G401.6 (cell line): ENCODE data around the gene GSG1L.

Source experiments
- FAIRE-seq: peaks from 2 replicates; lab custom pipeline; 2012; peaks lifted over from hg19 to GRCh38; lab: Jason Lieb, UNC

GSG1L gene

DNA sequence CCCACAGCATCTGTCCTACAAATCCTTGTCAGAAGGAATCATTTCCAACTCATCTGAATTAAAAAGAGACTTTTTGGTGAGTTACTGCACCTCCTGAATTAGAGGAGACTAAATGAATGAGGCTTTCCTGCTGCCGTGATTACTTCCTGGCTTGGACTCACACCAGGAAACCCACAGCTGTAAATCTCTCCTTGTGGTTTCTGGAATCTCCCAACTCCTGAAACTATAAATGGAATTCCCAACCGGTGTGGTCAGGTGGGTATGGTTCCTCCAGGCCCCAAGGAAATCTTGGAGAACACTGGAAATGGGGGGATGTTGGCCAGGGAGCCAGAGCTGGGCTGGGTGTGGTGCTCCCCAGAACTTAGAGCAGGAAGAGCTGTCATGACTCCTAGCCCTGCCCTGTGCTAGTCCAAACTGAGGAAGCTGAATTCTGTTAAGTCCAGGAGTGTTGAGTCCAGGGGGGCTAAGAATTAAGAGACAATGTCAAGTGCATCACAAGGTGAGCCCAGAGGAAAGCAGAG lies 216.4 kb downstream of the GSG1L start:
- no peak for FAIRE-seq

DNA sequence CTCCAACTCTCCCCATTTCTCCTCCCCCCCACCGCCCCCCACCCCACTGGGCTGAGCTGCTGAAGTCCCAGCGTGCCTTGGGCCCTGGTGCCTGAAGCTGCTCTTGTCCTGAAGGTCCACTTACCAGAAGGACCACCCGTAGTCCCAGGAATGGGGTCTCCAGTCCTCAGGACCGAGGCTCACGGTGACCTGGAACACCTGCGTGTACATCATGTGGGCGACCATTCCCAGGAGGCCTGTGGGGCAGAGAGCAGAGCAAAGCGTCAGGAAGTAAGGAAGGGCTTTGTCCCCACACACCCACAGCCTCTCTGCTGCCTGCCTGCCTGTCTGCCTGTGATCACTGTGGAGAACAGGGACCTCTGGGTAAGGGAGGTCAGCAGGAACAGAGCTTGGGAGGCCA lies 218.7 kb downstream of the GSG1L start:
- no peak for FAIRE-seq

DNA sequence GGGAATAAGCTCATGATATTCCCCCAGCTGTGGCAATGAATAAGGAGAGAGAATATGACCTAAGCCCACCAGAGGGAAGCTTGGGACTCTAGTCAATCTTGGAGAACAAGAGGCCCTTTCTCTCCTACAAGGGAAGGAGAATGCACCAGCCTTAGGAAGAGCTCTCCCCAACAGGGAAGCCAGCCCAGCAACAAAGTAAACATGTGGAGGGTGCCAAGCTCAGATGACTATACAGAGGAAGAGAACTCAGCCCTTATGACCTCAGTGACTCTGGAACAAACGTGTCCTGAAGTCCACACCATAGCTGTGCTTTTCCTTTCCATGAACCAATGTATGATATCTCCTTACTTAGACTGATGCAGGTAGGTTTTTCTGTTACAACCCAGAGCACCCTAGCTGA lies 219.7 kb downstream of the GSG1L start:
- no peak for FAIRE-seq

DNA sequence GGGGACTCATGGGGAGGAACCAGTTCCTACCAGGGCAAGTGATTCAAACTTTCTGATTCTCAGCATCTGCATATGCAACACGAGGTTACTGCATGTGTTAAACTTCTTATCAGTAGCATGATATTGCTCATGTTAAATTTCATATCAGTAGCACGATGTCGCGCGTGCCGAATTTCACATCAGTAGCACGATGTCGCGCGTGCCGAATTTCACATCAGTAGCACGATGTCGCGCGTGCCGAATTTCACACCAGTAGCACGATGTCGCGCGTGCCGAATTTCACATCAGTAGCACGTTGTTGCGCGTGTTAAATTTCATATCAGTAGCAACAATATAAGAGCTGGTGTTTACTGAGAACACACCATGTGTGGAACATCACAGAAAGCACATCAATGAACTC lies 221.6 kb downstream of the GSG1L start:
- no peak for FAIRE-seq

DNA sequence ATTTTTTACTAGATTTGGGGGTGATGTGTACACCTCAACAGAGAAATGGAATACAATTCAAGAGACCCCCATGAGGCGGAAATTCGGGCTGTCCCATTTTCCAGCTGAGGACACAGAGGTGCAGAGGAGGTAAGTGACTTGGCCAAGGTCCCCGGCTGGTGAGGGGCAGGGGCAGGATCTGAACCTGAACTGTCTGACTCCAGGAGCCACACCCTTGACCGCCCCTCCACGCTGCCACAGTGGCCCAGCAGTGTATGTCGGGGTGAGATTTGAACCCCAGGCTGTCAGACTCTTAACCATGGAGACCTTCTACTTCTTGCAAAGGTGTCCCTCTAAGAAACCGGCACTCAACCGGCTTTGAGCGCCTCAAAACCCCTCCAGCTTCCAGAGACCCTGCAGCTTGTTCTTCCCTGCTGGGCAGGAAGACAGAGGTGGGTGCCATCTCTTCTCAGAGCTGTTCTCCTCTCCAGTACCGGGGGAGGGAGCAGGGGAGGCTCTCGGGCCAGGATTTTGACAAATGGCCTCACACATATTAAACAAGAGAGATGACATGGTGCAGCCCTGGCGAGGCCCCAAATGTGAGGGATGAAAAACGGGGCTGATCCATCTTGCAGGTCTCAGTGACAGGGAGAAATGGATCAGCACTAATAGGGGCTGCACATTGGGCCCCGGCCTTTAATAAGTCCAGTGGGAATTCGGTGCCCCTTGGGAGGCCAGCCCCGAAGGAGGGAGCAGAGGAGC lies 222.3 kb downstream of the GSG1L start:
- FAIRE-seq: no peak

DNA sequence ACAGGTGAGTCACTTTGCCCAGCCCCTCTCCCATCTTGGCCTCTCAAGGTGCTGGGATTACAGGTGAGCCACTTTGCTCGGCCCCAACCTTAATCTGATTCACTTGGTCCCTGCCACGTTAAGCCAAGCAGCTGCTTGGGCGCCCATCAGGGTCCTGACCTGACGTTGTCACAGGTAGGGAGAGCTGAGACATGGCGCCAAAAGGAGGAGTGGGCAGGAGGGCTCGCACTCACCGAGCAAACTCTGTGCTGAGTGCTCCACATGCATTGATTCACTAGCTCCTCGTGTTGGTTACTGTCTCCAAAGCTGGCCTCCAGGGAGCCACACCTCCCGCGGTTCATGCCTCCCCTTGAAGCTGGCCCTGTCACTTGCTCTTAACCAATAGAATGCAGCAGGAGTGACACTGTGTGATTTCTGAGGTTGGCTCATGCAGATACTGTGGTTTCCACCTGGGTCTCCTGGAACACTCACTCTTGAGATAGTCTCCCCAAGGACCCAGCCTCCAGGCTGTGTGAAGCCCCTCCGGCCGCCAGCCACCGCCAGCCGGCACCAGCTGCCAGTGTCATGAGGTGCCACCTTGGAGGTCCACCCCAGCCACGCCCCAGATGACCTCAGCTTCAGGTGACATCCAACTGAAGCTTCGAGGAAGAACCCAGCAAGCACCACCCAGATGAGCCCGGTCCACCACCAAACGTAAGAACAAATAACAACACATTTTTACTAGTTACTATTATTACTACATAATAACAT lies 223.0 kb downstream of the GSG1L start:
- no peak for FAIRE-seq

DNA sequence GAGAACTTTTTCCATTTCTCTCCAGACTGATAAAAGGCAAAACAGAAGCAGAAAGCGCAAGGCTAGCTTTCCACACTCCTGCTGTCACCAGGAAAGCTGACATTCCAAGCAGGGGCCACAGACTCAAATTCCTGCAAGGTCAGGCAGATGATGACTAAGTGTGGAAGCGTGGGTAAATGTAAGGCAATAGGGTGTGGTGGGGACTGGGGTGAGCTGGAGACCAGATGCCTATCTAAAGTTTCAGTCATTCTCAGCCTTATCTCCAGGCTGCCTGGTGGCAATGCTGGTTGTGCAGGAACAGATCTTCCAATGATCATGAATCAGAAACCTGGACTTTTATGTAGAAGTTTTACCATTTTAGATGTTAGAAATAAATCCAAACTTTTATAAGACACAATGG lies 224.1 kb downstream of the GSG1L start:
- FAIRE-seq: no peak

DNA sequence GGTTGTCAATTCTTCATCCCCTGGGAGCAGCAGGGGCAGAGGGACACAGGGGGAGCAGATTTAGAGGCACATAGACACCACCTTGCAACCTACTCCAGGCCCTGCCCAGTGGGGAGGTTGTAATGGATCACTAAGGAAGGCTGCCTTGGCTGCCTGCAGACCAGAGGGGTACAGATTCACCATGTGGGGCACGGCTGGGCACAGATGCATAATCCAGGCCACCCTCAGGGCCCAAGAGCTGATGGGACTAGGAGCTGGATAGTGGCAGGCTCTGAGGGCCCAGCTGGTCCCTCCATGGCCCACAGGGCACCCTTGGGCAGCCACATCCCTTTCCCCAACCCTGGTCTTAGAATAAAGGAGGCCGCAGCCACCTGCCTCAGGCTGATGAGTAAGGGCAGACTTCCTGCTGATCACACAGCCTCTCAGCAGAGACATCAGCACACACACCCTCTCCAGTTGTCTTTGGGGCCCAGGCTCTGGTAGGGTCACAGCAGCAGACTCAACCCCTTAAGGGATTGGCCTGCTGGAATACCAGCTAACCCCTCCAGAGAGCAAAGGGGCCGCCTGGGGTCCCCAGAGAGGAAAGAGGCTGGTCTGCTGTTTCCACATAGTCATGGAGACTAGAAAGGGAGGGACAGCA lies 224.9 kb downstream of the GSG1L start:
- no peak for FAIRE-seq

DNA sequence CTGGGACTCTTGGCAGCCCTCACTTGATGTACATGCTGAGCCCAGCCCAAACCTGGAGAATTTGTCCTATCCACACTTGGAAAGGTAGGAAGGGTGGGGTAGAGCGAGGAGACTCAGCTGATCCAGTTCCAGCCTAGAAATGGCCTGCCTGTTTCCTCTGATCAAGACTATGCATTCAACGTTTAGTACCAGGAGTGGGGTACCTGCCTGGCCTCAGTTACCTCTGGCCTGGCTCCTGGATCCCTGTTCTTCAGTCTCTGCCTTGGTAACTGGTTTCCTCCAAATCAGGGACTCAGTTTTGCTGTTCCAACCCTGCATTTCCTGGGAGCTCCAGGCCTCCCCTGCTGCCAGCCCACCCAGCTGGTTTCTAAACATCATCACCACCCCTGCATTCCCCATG lies 233.5 kb downstream of the GSG1L start:
- FAIRE-seq: no peak

DNA sequence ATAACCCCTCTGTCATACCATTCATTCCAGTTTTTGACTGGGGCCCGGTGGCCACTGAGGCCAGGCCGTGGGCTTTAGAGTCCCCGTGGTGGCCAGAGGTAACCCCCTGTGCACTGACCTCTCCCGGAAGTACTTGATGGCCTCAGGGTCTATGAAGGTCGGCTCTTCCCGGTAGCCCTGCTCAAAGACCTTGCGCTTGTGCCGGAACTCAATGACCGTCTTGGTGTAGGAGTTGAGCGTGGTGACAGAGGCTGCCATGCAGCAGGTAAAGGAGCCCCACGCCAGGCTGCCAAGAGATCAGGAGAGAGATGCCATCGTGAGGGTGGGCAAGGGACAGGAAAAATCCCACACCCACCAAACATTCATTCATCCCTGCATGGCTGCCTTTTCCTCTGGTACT lies 234.8 kb downstream of the GSG1L start:
- FAIRE-seq: no peak

DNA sequence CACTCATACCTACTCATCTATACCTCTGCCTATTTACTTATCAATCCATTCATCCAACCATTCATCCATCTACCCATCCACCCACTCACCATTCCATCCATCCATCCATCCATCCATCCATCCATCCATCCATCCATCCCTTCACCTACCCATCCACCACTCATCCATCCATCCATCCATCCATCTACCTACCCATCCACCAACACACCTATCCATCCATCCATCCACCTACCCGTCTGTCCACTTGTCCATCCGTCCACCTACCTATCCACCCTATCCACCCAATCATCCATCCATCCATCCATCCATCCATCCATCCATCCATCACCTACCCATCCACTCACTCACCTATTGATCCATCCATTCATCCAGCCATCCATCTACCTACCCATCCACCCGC lies 235.7 kb downstream of the GSG1L start:
- FAIRE-seq: no peak

DNA sequence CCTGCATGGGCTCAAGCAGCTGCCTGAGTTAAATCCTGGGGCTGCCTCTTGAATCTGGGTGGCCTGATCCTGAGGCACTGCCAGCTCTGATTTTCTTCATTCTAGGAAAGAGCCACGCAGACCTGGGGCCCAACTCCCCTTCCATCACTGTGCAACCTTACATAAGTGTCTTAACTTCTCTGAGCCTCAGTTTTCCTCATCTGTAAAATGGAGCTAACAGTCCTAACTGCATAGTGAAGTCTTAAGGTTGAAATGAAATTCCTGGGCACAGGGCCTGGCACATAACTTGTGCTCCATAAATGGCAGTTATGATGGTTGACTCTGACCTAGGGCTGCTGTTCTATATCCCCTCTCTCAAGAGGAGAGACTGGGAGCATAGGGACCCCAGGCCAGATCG lies 236.6 kb downstream of the GSG1L start:
- FAIRE-seq: no peak

DNA sequence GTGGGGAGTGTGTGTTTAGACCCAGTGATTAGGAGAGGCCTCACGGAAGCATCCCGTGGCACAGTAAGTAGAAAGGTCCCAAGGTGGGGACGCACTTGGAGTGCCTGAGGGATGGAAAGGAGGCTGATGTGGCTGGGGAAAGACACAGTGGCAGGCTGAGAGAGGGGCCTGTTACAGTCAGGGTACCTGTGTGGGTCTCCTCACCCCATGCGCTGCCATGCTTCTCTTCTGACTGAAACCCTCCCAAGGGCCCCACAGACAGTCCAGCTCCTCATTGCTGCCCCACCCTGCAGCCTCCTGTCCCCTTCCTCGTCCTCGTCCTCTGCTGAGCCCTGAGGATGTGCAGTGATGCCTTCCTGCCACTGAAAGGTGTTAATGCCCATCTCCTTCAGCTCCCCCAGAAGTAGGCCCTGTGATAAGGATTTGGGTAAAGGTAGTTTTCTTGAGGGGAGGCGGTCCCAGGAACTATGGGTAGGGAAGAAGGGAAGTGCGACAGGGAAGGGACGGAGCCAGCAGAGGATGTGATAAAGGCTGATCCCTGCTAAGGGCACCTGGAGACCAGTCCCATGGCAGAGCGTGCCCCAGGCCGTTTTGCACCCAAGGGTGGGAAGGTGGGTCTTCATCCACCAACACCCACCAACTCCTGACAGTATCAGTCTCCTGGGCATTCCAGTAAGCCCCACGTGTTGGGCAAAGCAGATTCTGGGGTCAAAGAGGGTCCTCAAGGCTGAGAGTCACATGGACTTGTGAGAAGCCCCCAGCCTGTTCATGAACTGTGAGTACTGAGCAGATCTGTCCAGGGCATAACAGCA lies 237.2 kb downstream of the GSG1L start:
- FAIRE-seq: no peak

DNA sequence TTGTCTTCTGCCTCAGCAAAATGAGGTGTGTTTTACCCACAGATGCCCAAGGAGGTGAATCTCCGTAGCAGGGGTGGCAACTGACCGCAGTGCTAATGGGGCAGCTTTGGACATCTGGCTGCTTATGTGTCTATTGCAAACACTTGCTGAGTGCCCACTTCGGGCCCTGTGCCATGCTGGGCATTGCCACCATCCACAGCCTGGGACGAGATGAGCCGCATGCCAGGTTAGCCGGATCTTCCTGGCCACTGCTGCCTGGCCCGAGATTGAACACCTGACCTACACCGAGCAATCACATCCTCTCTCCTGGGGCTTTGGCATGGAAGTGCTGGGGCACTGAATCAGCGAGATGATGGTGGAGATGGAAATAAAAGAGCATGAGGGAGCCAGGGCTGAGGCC lies 238.7 kb downstream of the GSG1L start:
- FAIRE-seq: no peak

DNA sequence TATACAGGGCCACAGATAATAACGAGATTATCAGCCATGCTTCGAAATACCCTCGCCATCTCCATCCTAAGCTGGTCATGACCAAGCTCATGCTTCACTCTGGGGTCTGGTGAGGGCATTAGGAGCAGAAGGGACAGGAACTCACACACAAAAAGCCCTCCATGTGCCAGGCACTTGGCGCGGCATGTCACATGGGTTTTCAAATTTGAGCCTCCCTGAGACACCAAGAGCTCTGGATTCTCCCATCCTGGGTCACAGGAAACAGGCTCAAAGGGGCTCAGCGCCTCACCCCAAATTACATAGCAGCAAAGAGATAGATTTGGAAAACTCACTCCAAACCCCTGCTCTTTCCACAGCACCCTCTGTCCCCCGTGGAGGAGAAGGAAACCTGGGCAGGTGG lies 239.5 kb downstream of the GSG1L start:
- FAIRE-seq: no peak

DNA sequence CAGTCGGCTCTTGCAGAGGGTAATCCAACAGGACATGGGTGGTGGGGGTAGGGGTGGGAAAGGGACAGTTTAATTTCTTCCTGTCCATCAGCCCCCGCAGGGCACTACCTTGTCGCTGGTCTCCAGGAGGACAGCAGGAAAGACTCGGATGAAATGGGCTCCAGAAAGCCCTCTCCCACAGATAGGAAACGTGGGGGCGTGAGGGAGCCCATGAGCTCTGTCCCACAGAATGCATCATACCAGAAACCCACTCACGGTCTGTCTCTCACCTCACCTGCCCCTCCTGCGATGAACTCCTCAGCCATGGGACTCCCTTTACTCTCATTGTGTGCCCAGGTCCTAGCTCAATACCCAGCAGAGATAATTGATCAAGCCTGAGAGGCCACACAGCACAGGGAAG lies 240.1 kb downstream of the GSG1L start:
- no peak for FAIRE-seq

DNA sequence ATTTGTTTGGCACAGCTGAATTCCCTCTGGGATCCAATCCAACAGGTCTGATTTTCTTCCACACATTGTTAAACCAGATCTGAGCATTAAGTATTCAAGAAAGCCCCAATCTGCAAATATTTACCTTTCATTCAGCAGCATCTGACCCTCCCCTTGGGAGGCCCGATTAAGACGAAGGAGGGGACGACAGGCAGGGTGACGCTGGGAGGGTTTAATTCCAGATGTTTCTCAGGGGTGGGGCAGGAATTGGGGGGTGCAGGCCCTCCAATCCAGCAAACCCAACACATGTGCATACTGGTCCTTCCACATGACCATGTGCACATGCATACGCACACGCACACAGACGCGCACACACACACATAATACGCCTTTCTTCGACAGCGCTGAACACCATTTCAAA lies 240.5 kb downstream of the GSG1L start:
- FAIRE-seq: no peak

DNA sequence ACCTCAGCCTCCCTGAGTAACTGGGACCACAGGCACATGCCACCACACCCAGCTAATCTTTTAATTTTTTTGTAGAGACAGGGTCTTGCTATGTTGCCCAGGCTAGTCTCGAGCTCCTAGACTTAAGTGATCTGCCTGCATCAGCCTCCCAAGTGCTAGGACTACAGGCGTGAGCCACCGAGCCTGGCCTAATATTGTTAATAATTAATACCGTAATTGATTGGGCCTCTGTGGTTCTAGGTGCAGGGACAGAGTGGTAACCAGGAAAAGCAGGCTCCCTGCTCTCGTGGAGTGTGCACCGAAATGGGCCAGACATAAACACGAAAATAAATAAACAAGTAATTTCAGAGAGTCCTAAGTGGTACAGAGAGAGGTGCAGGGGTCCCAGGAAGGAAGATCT lies 241.0 kb downstream of the GSG1L start:
- FAIRE-seq: no peak

DNA sequence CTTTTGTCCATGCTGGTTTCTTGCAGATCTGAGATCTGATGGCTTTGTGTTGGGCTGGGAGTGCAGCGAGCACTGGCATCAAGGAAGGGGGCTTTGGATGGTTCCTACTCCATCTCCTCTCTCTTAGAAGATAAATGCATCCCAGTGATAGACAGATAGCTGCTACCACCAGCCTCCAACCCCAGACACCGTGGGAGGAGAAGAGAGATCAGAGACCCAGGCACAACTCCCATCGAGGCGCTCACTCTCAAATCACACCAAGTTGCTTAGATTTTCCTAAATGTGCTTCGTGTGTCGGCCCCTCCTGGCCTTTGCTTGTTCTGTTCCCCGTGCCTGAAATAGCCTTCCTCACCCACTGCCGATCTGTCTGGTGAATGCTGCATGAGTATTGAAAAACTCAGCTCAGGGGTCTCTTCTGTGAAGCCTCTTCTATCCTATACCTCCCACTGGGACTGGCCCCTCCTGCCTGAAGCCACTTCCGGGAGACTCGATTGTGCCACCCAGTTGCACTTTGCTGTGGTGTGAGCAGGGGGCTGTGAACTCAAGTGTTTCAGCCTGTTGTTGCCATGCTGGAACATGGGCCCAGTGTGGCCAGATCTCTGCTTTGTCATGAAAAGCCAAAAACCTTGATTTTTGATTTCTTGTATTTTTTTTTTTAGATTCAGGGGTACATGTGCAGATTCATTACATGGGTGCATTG lies 242.7 kb downstream of the GSG1L start:
- FAIRE-seq: no peak

DNA sequence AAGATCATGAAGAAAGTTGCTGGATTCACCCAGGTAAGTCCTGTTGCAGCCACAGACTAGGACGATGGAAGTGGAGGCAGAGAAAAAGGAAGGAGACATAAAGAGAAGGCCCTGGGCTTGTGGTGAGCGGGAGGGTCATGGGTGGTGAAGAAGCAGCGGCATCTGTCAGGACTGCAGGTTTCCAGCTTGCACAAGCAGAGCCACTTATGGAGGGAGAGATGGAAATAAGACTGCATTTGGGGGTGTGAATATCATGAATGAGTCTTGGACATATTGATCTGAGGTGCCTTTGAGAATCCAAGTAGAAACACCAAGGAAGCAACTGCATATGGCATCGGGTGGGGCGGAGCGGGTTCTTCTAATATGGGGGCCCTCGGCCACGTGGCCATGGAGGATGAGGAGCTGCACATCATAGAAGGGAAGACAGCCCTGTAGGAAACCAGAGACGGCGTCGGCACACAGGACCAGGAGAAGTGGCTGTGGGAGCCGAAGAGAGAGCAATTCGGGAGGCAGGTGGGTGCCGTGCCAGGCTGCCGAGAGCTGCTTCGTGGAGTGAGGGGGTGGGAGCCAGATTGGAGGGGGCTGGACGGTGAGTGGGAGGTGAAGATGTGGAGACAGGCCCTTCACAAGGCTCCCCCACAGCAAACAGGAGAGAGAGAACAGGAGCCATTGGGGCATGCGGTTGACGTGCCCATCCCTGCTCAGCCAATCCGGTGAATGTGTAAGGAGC lies 243.5 kb downstream of the GSG1L start:
- no peak for FAIRE-seq

DNA sequence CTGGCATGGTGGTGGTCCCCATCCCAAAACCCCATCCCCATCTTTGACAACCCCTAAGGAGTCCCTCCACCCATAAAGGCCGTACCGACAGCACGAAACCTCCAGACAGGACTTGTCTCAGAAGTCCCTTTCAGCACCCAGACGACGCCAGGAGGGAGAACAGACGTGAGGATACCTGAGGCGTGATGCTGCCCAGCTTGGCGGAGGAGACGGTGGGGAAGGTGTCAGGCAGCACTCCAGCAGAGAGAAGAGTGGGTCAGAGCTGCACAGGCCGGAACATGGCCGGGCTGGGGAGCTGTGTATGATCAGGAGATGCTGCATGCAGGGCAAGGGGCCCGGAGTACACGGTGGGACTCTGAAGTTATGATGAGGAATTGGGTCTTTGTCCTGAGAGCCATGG lies 244.2 kb downstream of the GSG1L start:
- FAIRE-seq: no peak
